Measurements from ENCODE around the gene DFFA. TPM values are rescaled to one million over a fixed set of nuclear protein-coding genes. Genes with fewer than 3 reads are reported as not detected.

DFFA gene
- total and polyA plus RNA-seq, 8 donors = 37.6 to 45.6 (median 42.3) TPM

GRCh38 chr1:10495952-10496351 lies 23.6 kb upstream of the DFFA start:
- Histone ChIP-seq H3K4me1 (peaks cover 10 to 17% of the 10 kb centered on the region in 2 donors), H3K4me3 (no peak overlapping the region), H3K36me3 (peaks cover 0 to 9% of the 10 kb centered on the region in 2 donors), H3K9me3 (no peaks in the 10 kb centered on the region), H3K27me3 (no peaks in the 10 kb centered on the region), H3K27ac (no peak overlapping the region)
- DNase-seq (no peak), ATAC-seq (no peak)
- intact Hi-C loops (cut with DNase I) = loop anchor here in 1 of 2 donors (10.0 kb wide), 2 partner anchors 61 to 369 kb away; partner anchors contain the start of gene CENPS
- no peak for TF ChIP-seq CTCF (IDR thresholded peaks at IDR 0.05)

GRCh38 chr1:10495475-10495817 lies 23.1 kb upstream of the DFFA start:
- peaks cover 0 to 9% of the 10 kb centered on the region in 2 donors for H3K36me3 ChIP-seq
- peaks cover 10 to 17% of the 10 kb centered on the region in 2 donors for H3K4me1 ChIP-seq
- TF ChIP-seq CTCF (IDR thresholded peaks at IDR 0.05) = no peak
- H3K27ac ChIP-seq = peak overlapping the region in 1 of 2 donors; percentile 37
- H3K9me3 ChIP-seq = no peaks in the 10 kb centered on the region
- H3K27me3 ChIP-seq = no peaks in the 10 kb centered on the region
- intact Hi-C loops (cut with DNase I) = loop anchor here in 1 of 2 donors (10.0 kb wide), 2 partner anchors 61 to 369 kb away; partner anchors contain the start of gene CENPS
- DNase-seq = no peak
- H3K4me3 ChIP-seq = peak overlapping the region in 1 of 2 donors; percentile 9
- ATAC-seq = no peak

GRCh38 chr1:10494754-10495474 lies 22.6 kb upstream of the DFFA start:
- H3K9me3 ChIP-seq = no peaks in the 10 kb centered on the region
- peak overlapping the region in 1 of 2 donors; percentile 9 for H3K4me3 ChIP-seq
- H3K4me1 ChIP-seq = peaks cover 10 to 17% of the 10 kb centered on the region in 2 donors
- ATAC-seq (peak; percentile 94), DNase-seq (peak; percentile 52 to 92 (median 70))
- no peaks in the 10 kb centered on the region for H3K27me3 ChIP-seq
- H3K36me3 ChIP-seq = peaks cover 0 to 9% of the 10 kb centered on the region in 2 donors
- intact Hi-C loops (cut with DNase I) = loop anchor here in 1 of 2 donors (10.0 kb wide), 2 partner anchors 60 to 370 kb away; partner anchors contain the start of gene CENPS
- TF ChIP-seq CTCF (IDR thresholded peaks at IDR 0.05) = peak; percentile 93 to 96
- H3K27ac ChIP-seq = peak overlapping the region in 1 of 2 donors; percentile 37

GRCh38 chr1:10494418-10494753 lies 22.1 kb upstream of the DFFA start:
- DNase-seq = no peak
- no peak overlapping the region for H3K27ac ChIP-seq
- no peaks in the 10 kb centered on the region for H3K27me3 ChIP-seq
- no peak for ATAC-seq
- peaks cover 10 to 20% of the 10 kb centered on the region in 2 donors for H3K4me1 ChIP-seq
- no peak for TF ChIP-seq CTCF (IDR thresholded peaks at IDR 0.05)
- H3K4me3 ChIP-seq = no peak overlapping the region
- H3K9me3 ChIP-seq = no peaks in the 10 kb centered on the region
- peaks cover 0 to 9% of the 10 kb centered on the region in 2 donors for H3K36me3 ChIP-seq
- intact Hi-C loops (cut with DNase I) = loop anchor here in 1 of 2 donors (10.0 kb wide), 2 partner anchors 60 to 370 kb away; partner anchors contain the start of gene CENPS

GRCh38 chr1:10490286-10490970 lies 18.1 kb upstream of the DFFA start:
- Histone ChIP-seq H3K4me1 (peaks cover 10 to 17% of the 10 kb centered on the region in 2 donors), H3K27ac (no peak overlapping the region), H3K4me3 (no peak overlapping the region), H3K9me3 (peaks cover 0 to 7% of the 10 kb centered on the region in 2 donors), H3K36me3 (no peaks in the 10 kb centered on the region), H3K27me3 (no peaks in the 10 kb centered on the region)
- intact Hi-C loops (cut with DNase I) = loop anchor here in 1 of 2 donors (10.0 kb wide), 2 partner anchors 56 to 374 kb away; partner anchors contain the start of gene CENPS
- no peak for TF ChIP-seq CTCF (IDR thresholded peaks at IDR 0.05)
- no peak for ATAC-seq
- no peak for DNase-seq
